GM18907 (cell line): ENCODE results near the gene TAS1R1.

Experiments used
- ATAC-seq: cut with Tn5 transposase; IDR thresholded peaks from one replicate; pipeline ENCODE4 v1.9.1; 2021; ENCODE audit warnings: mild to moderate bottlenecking, moderate library complexity; ENCODE audit not compliant: unreplicated experiment

TAS1R1 gene

DNA sequence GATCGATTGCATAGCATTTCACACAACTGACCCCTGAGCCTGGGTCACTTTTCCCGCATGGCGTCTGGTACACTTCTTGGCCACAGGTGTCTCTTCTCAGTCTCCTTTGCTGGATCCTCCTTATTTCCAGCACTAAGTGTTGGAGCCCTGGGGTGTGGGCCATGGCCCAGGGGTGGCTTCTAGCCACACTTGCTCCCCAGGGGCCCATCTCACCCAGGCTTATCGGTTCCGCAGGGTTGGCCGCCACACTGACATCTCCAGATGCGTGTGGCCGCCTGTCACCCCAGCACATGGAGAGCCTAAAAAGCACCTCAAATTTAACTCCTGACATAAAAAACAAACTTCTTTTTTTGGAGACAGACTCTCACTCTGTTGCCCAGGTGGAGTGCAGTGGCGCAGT is 71.9 kb downstream of the TAS1R1 start:
- no peak for ATAC-seq

DNA sequence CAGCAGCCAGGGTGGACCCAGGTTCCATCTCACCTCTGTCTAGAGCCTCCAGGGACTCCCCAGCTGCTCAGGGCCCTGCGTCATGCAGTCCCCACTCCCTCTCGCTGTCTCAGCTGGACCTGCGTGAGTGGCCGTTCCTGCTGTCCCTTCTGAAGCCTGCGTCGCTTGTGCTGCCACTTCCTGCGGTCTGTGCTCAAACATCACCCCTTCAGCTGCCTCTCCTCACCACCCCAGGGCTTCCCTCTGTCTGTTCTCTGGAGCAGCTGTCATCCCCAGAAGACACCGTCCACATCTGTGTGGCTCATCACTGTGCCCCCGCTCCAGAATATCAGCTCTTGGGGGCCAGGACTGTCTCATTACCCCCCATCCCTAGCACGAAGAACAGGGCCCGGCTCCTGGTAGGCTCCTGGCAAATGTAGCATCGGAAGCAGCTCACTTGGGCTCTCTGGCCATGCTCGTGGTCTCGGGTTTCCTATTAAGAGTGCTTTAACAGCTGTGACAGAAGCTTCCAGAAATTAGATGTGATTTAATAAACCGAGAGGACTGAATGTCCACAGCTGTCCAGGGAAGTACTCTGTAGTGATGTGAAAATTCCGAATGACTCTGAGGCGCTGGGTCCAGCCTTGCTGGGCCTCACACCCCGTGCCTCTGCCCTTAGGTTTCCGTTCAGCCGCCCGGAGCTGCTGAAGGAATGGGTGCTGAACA is 72.9 kb downstream of the TAS1R1 start:
- ATAC-seq: no peak

DNA sequence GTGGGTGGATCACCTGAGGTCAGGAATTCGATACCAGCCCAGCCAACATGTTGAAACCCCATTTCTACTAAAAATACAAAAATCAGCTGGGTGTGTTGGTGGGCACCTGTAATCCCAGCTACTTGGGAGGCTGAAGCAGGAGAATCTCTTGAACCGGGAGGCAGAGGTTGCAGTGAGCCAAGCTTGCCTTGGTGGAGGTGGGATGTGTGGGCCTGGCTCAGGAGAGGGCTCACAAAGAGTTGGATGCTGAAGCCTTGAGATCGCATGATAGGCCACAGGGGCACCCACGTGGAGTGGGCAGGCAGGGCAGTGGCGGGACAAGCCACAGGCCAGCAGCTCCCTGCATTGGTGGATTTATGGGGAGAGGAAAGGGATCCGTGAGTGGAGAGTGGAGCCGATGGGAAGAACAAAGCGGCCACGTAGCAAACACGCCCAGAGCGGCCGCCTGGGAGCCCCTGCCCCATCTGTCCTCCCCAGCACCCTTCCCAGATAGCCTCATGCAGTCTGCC is 73.9 kb downstream of the TAS1R1 start:
- no peak for ATAC-seq
